Measurements from ENCODE around the gene LDLRAD3.

- no peak for TF ChIP-seq CTCF (IDR thresholded peaks at IDR 0.05 in 8 of 11, conservative IDR thresholded peaks at IDR 0.05 in 3 of 11)
- TF ChIP-seq POLR2A (IDR thresholded peaks at IDR 0.05): no peak
These were observed 113.6 kb downstream of the LDLRAD3 start for GRCh38 chr11:36057379-36058042.

Measured in spleen (tissue), 7 donors.